PC-9 (cell line): Measurements from ENCODE around the gene USH2A. TPM values are rescaled to one million over a fixed set of nuclear protein-coding genes. Genes with fewer than 3 reads are reported as not detected.

Source experiments
- BruUV-seq: library from RNA; stranded (reverse); fragments of 400-500 nt; replicated peaks from 2 replicates; lab custom pipeline; 2021; lab: Mats Ljungman, UMichigan
- CTCF ChIA-PET: fragments of 300-600 bp; sonication (Branson Sonifier 250); formaldehyde crosslinking; loops from one replicate; lab custom pipeline; 2022; ENCODE audit warnings: antibody characterized with exemption; lab: Charles Lee
- POLR2A ChIA-PET: fragments of 300-600 bp; sonication (Branson Sonifier 250); formaldehyde crosslinking; loops from one replicate; lab custom pipeline; 2022; ENCODE audit warnings: antibody characterized with exemption; ENCODE audit not compliant: unreplicated experiment; lab: Charles Lee
- DNase-seq, 2 experiments: peaks; one replicate each; pipeline versions ENCODE4 v3.0.0 to v3.0.0-alpha.2; 2015 to 2022; ENCODE audit warnings: mixed read lengths in 1 of 2
- H2AFZ ChIP-seq: fragments of 200-600 bp; sonication (generic); 2 replicates; pipeline ENCODE4 v1.8.1; 2017; ENCODE audit warnings: antibody characterized with exemption
- H3F3A ChIP-seq: fragments of 200-600 bp; sonication (generic); 2 replicates; pipeline ENCODE4 v1.8.1; 2017; ENCODE audit warnings: antibody characterized with exemption, mild to moderate bottlenecking, low read depth; ENCODE audit not compliant: insufficient read depth
- H3K27ac ChIP-seq: fragments of 200-600 bp; sonication (generic); 2 replicates; pipeline ENCODE4 v1.6.1; 2016; ENCODE audit warnings: mixed run types
- H3K27me3 ChIP-seq: fragments of 200-600 bp; sonication (generic); 2 replicates; pipeline ENCODE4 v1.6.1; 2016; ENCODE audit warnings: low read depth, mixed run types; ENCODE audit not compliant: insufficient read depth
- H3K36me3 ChIP-seq: fragments of 200-600 bp; sonication (generic); 2 replicates; pipeline ENCODE4 v1.6.1; 2016; ENCODE audit warnings: low read depth, mixed run types
- H3K4me1 ChIP-seq: fragments of 200-600 bp; sonication (generic); replicated peaks from 2 replicates; pipeline ENCODE4 v1.6.1; 2016; ENCODE audit warnings: mixed run types; ENCODE audit not compliant: insufficient read depth
- H3K4me2 ChIP-seq: fragments of 200-600 bp; sonication (generic); 2 replicates; pipeline ENCODE4 v1.6.1; 2017; ENCODE audit warnings: mixed run types
- H3K4me3 ChIP-seq: fragments of 200-600 bp; sonication (generic); 2 replicates; pipeline ENCODE4 v1.6.1; 2016; ENCODE audit warnings: mixed run types
- H3K79me2 ChIP-seq: fragments of 200-600 bp; sonication (generic); 2 replicates; pipeline ENCODE4 v1.6.1; 2017; ENCODE audit warnings: low read depth, mixed run types
- H3K9me2 ChIP-seq: fragments of 200-600 bp; sonication (generic); 2 replicates; pipeline ENCODE4 v1.8.1; 2017; ENCODE audit warnings: mild to moderate bottlenecking; ENCODE audit not compliant: insufficient read depth
- H3K9me3 ChIP-seq: fragments of 200-600 bp; sonication (generic); 2 replicates; pipeline ENCODE4 v1.8.1; 2016; ENCODE audit warnings: low read depth; ENCODE audit not compliant: insufficient read depth
- H4K20me1 ChIP-seq: fragments of 200-600 bp; sonication (generic); 2 replicates; pipeline ENCODE4 v1.8.1; 2017; ENCODE audit not compliant: insufficient read depth
- CTCF ChIP-seq: fragments of 200-600 bp; sonication (generic); conservative IDR thresholded peaks from 2 replicates; pipeline ENCODE4 v1.6.1; 2017; ENCODE audit warnings: mixed run types, antibody characterized with exemption, mild to moderate bottlenecking, moderate library complexity
- EZH2 ChIP-seq: fragments of 200-600 bp; sonication (generic); IDR thresholded peaks from 2 replicates; pipeline ENCODE4 v1.8.0; 2017; ENCODE audit warnings: antibody characterized with exemption, low read depth
- intact Hi-C: fragments of 100-400 bp; cut with micrococcal nuclease; formaldehyde crosslinking; loops from one replicate; pipeline ENCODE4 v1.10.0; 2022; ENCODE audit not compliant: unreplicated experiment
- total RNA-seq: library from RNA; stranded (reverse); gene quantifications from 2 replicates; pipeline ENCODE4 v1.2.3, GENCODE V29; 2021

Gene USH2A
- total RNA-seq, 1 experiment from 2014 or later, result not detected

DNA sequence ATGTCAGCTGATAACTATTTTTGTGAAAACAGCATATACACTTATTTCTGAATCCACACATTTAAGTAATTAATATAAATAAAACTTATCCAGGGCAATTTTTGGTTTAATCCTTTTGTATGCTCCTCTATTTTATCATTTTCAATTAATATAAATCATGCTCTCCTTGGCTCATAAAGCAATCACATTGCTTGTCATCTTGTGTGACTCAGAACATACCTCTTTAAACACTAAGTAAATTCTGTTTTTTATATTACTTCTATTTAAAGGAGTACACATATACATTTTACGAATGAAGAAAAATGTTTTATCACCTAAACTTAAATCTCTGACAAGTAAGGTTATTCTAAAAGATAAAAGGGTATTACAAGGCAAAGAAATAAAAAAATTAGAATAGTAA, 175.3 kb downstream of the USH2A start:
- no peak overlapping the region for H3K4me3 ChIP-seq
- no peaks in the 10 kb centered on the region for H3K79me2 ChIP-seq
- H3K4me1 ChIP-seq, result no peaks in the 10 kb centered on the region
- H3K9me2 ChIP-seq, result no peaks in the 10 kb centered on the region
- H4K20me1 ChIP-seq, result no peaks in the 10 kb centered on the region
- TF ChIP-seq CTCF, result no peak
- TF ChIP-seq EZH2, result no peak
- H3F3A ChIP-seq, result no peaks in the 10 kb centered on the region
- ChIA-PET CTCF (no interaction called here), POLR2A (no interaction called here)
- DNase-seq, result no peak
- intact Hi-C loops, result no loop called here
- no peaks in the 10 kb centered on the region for H3K27me3 ChIP-seq
- no peak overlapping the region for H3K4me2 ChIP-seq
- no peaks in the 10 kb centered on the region for H3K9me3 ChIP-seq
- H2AFZ ChIP-seq, result no peak overlapping the region
- H3K27ac ChIP-seq, result no peak overlapping the region
- H3K36me3 ChIP-seq, result no peaks in the 10 kb centered on the region
- BruUV-seq, result no TSS peak

DNA sequence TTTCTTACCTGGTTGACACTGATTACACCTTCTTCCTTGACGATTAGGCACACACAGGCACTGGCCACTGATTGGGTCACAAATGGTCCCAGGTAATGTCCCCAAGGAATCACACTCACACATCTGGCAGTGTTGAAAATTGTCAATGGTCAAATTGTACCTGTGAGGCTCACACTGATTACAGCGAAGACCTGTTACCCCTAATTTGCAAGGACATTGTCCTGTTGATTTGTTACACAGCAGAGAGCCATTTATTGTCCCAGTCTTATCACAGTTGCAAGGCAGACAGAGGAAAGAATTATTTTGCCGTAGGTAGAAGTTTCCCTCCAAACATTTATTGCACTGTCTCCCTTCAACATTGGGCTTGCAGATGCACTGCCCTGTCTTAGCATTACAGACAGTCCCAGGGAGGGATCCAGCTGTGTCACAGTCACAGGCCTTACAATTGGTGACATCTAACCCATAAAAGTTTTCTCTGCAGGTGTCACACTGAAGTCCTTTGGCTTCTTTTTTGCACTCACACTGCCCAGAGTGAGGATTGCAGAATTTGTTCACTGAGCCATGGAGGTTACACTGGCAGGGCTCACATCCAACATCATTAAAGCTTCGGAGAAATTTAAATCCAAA, 176.6 kb downstream of the USH2A start:
- POLR2A ChIA-PET, result no interaction called here
- no peak for DNase-seq
- Histone ChIP-seq H3K4me3 (no peak overlapping the region), H4K20me1 (no peaks in the 10 kb centered on the region), H3K4me2 (no peak overlapping the region), H3F3A (no peaks in the 10 kb centered on the region), H3K36me3 (no peaks in the 10 kb centered on the region), H3K9me2 (no peaks in the 10 kb centered on the region), H3K27ac (no peak overlapping the region), H3K27me3 (no peaks in the 10 kb centered on the region), H2AFZ (no peak overlapping the region), H3K4me1 (no peaks in the 10 kb centered on the region), H3K79me2 (no peaks in the 10 kb centered on the region), H3K9me3 (no peaks in the 10 kb centered on the region)
- intact Hi-C loops, result no loop called here
- CTCF ChIA-PET, result no interaction called here
- BruUV-seq, result no TSS peak
- no peak for TF ChIP-seq CTCF
- TF ChIP-seq EZH2, result no peak

DNA sequence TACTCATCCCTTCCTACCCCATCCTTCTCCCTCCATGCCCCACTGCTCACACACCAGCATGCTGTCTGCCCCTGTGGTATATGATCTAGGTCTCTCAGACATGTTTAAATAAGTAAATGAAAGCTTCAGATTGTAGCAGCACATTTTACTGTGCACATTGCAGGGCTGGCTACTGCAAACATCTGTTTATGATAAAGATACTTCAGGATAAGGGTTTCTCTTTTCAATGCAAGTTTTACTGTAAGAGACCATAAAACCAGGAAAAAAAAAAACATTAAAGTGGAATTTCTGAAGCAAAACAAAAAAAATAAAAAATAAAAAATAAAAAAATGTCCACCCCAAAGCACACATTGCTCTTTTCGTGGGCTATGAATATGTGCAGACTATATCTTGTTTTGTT, 184.4 kb downstream of the USH2A start:
- H3K27me3 ChIP-seq, result no peaks in the 10 kb centered on the region
- H3K9me2 ChIP-seq, result no peaks in the 10 kb centered on the region; the same call in 1 of the 2 replicates
- H2AFZ ChIP-seq, result no peak overlapping the region
- H3K4me1 ChIP-seq, result no peaks in the 10 kb centered on the region
- DNase-seq, result no peak
- no peak overlapping the region for H3K4me2 ChIP-seq
- no peak for TF ChIP-seq CTCF
- TF ChIP-seq EZH2, result no peak
- CTCF ChIA-PET, result no interaction called here
- POLR2A ChIA-PET, result no interaction called here
- no peaks in the 10 kb centered on the region for H3F3A ChIP-seq
- no peak overlapping the region for H3K27ac ChIP-seq
- intact Hi-C loops, result no loop called here
- no peaks in the 10 kb centered on the region for H3K79me2 ChIP-seq
- H3K9me3 ChIP-seq, result no peaks in the 10 kb centered on the region
- H3K36me3 ChIP-seq, result no peaks in the 10 kb centered on the region
- BruUV-seq, result no TSS peak
- H3K4me3 ChIP-seq, result no peak overlapping the region
- no peaks in the 10 kb centered on the region for H4K20me1 ChIP-seq
